Measurements from ENCODE around the gene NFE2L3. TPM values are rescaled to one million over a fixed set of nuclear protein-coding genes. Genes with fewer than 3 reads are reported as not detected.

NFE2L3 gene
- total RNA-seq (2022) (38.4 and 39.2 TPM in 2 replicates), Bru-seq, nascent RNA (percentile 81 among the genes with signal in this experiment), BruChase-seq, experiment 1, labeled RNA remaining after a 2-hour chase (percentile 80 among the genes with signal in this experiment), BruChase-seq, experiment 2, labeled RNA remaining after a 6-hour chase (percentile 89 among the genes with signal in this experiment)
- long read RNA-seq, transcript NFE2L3-201 (4 exons, 3,686 nt): major isoform, 89 of 101 reads
- long read RNA-seq, partial matches to known transcripts: 3 of 101 reads
- long read RNA-seq, other reads (novel, unspliced or antisense): 8 of 101 reads

GRCh38 chr7:26151953-26152781 is at the start of gene NFE2L3:
Gene NFE2L3 (plus strand): TSS chr7:26152198. CDS start chr7:26152499, 301 bp downstream.
- peak within 1 kb of the TSS; percentile 91 for H3K4me3 Mint-ChIP-seq (ENCODE audit: unreplicated experiment)
- peak in 1 of 2 experiments; percentile 11 for TF ChIP-seq CTCF (IDR thresholded peaks at IDR 0.05; ENCODE audit: insufficient read depth in 1 of 2, low read depth in 1 of 2, low read length in 1 of 2, severe bottlenecking in 1 of 2, unreplicated experiment in 1 of 2)
- peak within 1 kb of the TSS; percentile 92 for H3K27ac Mint-ChIP-seq (ENCODE audit: unreplicated experiment)
- H3K36me3 Mint-ChIP-seq (ENCODE audit: insufficient read depth, unreplicated experiment): peaks cover 16% of the 10 kb centered on the region
- Histone ChIP-seq H3K4me3 (ENCODE audit: low read depth, low read length) (peak within 1 kb of the TSS; percentile 77), H3K9me3 (0 out of 2 replicates have a peak, but pooled peaks cover under 1% of the 10 kb centered on the region), H3K4me1 (peaks cover 43% of the 10 kb centered on the region), H3K36me3 (ENCODE audit: control insufficient read depth, insufficient read depth, low read length) (no peaks in the 10 kb centered on the region; the same call in 1 of the 2 replicates), H3K27me3 (replicated peaks; ENCODE audit: control insufficient read depth, insufficient read depth, low read length) (no peaks in the 10 kb centered on the region)
- CTCF ChIA-PET: interaction anchor here (0.6 to 1.5 kb wide), 14 partner anchors 28 to 929 kb away, joined by 3 to 7 read pairs (median 4); partner anchors contain the start of gene CBX3
- POLR2A ChIA-PET: interaction anchor here (0.6 to 1.5 kb wide), 6 partner anchors 8 to 75 kb away, joined by 3 to 13 read pairs (median 4); partner anchors contain the start of gene HNRNPA2B1
- intact Hi-C loops (cut with micrococcal nuclease; ENCODE audit: unreplicated experiment): loop anchor here (5.0 to 10.0 kb wide), 2 partner anchors 60 to 147 kb away; no protein-coding TSS in a partner anchor
- DNase-seq: peak; percentile 79 to 89
- H3K9me3 Mint-ChIP-seq (ENCODE audit: unreplicated experiment): no peaks in the 10 kb centered on the region
- peaks cover 26% of the 10 kb centered on the region for H3K4me1 Mint-ChIP-seq (ENCODE audit: low read depth, unreplicated experiment)
- BruUV-seq (replicated peaks): no TSS peak
- no peaks in the 10 kb centered on the region for H3K27me3 Mint-ChIP-seq (ENCODE audit: insufficient read depth, unreplicated experiment)

- H3K4me1 Mint-ChIP-seq (ENCODE audit: low read depth, unreplicated experiment): peaks cover 11% of the 10 kb centered on the region
- ChIA-PET POLR2A (no interaction called here), CTCF (interaction anchor here (0.7 kb wide), 1 partner anchor 21 kb away, joined by 3 read pairs; no protein-coding TSS in a partner anchor)
- H3K27me3 ChIP-seq (replicated peaks; ENCODE audit: control insufficient read depth, insufficient read depth, low read length): no peaks in the 10 kb centered on the region
- no peaks in the 10 kb centered on the region for H3K9me3 Mint-ChIP-seq (ENCODE audit: unreplicated experiment)
- H3K27me3 Mint-ChIP-seq (ENCODE audit: insufficient read depth, unreplicated experiment): no peaks in the 10 kb centered on the region
- no peaks in the 10 kb centered on the region for H3K36me3 ChIP-seq (ENCODE audit: control insufficient read depth, insufficient read depth, low read length)
- no peaks in the 10 kb centered on the region for H3K36me3 Mint-ChIP-seq (ENCODE audit: insufficient read depth, unreplicated experiment)
- no peak overlapping the region for H3K4me3 ChIP-seq (ENCODE audit: low read depth, low read length)
- no peak for DNase-seq
- BruUV-seq (replicated peaks): no TSS peak
- H3K27ac Mint-ChIP-seq (ENCODE audit: unreplicated experiment): no peak overlapping the region
- H3K4me3 Mint-ChIP-seq (ENCODE audit: unreplicated experiment): no peak overlapping the region
- no peaks in the 10 kb centered on the region for H3K4me1 ChIP-seq
- no peak for TF ChIP-seq CTCF (IDR thresholded peaks at IDR 0.05; ENCODE audit: insufficient read depth in 1 of 2, low read depth in 1 of 2, low read length in 1 of 2, severe bottlenecking in 1 of 2, unreplicated experiment in 1 of 2)
- intact Hi-C loops (cut with micrococcal nuclease; ENCODE audit: unreplicated experiment): no loop called here
- no peaks in the 10 kb centered on the region for H3K9me3 ChIP-seq
Measured at GRCh38 chr7:26103596-26103995, 48.4 kb upstream of the NFE2L3 start.

GRCh38 chr7:26105236-26105635 is 46.8 kb upstream of the NFE2L3 start:
- BruUV-seq (replicated peaks): no TSS peak
- intact Hi-C loops (cut with micrococcal nuclease; ENCODE audit: unreplicated experiment): no loop called here

More at GRCh38 chr7:26105236-26105635, 46.8 kb upstream of the NFE2L3 start:
- Mint-ChIP-seq H3K36me3 (ENCODE audit: insufficient read depth, unreplicated experiment) (no peaks in the 10 kb centered on the region), H3K27ac (ENCODE audit: unreplicated experiment) (no peak overlapping the region), H3K4me1 (ENCODE audit: low read depth, unreplicated experiment) (peaks cover 11% of the 10 kb centered on the region), H3K9me3 (ENCODE audit: unreplicated experiment) (no peaks in the 10 kb centered on the region), H3K4me3 (ENCODE audit: unreplicated experiment) (no peak overlapping the region), H3K27me3 (ENCODE audit: insufficient read depth, unreplicated experiment) (no peaks in the 10 kb centered on the region)
- DNase-seq: no peak
- ChIA-PET CTCF (no interaction called here), POLR2A (no interaction called here)
- no peak for TF ChIP-seq CTCF (IDR thresholded peaks at IDR 0.05; ENCODE audit: insufficient read depth in 1 of 2, low read depth in 1 of 2, low read length in 1 of 2, severe bottlenecking in 1 of 2, unreplicated experiment in 1 of 2)
- Histone ChIP-seq H3K36me3 (ENCODE audit: control insufficient read depth, insufficient read depth, low read length) (no peaks in the 10 kb centered on the region), H3K9me3 (no peaks in the 10 kb centered on the region), H3K4me1 (no peaks in the 10 kb centered on the region; the same call in 1 of the 2 replicates), H3K4me3 (ENCODE audit: low read depth, low read length) (no peak overlapping the region), H3K27me3 (replicated peaks; ENCODE audit: control insufficient read depth, insufficient read depth, low read length) (no peaks in the 10 kb centered on the region)
